NCI-H2196 (cell line): Measurements from ENCODE around the gene METTL1.
"Not testable (repeated sequence)": the region's sequence is repeated elsewhere in the genome, so short reads cannot be mapped to it uniquely, and the experiment has no call there.

Source experiments
- DNase-seq: peaks from one replicate; lab custom pipeline; 2025; ENCODE audit not compliant: unreplicated experiment; lab: John Stamatoyannopoulos, UW

Gene METTL1

DNA sequence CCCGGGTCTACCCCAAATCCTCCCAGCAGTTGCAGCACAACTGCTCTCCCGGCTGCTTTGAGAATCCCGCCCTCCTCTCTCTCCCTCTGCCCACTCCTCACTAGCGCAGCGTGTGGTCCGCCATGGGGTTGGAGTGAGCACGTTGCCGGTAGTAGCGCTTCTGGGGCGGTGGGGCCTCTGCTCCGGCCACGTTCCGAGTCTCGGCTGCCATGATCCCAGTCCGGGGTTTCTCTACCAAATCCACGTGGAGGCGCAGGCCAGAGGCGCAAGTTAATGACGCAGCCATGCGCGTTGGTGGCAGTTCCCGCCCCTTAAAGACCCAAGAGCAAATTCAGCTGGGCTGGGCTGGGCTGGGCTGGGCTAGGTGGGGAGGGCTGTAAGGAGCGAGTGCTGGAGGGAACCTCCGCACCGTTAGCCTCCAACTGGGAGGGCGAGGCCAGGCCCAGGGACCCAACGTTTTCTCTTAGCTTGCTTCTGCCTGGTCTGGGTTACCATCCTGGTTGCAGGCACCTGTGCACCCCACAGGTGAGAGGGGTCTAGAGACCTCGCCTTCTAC is at the start of gene METTL1:
Gene METTL1, minus strand, starts transcription at position 233 of the 556 bp plus-strand sequence. Its CDS starts 22 bp downstream, at position 211.
- peak; percentile 95 for DNase-seq

DNA sequence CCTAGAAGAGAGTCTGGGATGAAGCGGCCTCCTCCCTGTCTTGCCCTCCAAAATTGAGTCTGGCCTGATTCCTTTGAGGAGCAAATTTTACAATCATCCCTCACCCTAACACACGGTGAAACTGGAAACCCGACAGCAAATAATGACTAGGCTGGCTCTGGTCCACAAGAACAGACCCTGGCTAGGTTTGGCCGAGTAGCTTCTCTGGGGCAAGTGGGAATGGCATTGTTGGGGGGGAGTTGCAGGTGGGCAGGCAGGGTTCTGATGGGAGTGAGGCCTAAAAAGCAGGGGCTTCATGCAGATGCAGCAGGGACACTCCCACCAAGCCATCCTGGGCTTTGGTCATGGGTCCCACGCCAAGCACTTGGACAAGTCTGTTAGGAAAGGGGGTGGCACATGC is 49.1 kb upstream of the METTL1 start:
- DNase-seq = not testable (repeated sequence)

DNA sequence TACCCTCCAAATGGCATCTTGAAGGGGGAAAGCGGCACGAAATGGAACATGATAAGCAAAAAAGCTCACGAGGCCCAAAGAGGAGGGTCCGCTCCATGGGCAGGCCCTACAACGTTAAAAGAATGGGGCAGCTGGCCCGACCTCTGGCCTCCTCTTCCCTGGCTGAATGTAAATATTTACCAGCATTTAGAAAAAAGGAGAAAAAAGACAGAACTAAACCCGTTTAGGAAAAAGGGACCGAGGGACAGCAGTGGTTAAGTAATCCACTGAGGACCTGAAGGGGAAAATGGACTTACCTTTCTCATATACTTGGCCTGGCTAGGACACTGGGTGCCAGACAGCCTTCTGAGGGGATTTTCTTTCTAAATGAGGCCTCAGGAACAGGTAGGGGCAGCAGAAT is 48.2 kb upstream of the METTL1 start:
- DNase-seq = not testable (repeated sequence)

DNA sequence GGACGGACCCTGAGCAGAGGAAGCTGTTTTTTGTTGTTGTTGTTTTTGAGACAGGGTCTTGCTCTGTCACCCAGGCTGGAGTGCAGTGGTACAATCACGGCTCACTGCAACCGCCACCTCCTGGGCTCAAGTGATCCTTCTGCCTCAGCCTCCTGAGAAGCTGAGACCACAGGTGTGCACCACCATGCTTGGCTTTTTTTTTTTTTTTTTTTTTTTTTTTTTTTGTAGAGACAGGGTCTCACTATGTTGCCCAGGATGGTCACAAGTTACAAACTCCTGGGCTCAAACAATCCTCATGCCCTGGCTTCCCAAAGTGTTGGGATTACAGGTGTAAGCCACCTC is 46.1 kb upstream of the METTL1 start:
- DNase-seq = not testable (repeated sequence)

DNA sequence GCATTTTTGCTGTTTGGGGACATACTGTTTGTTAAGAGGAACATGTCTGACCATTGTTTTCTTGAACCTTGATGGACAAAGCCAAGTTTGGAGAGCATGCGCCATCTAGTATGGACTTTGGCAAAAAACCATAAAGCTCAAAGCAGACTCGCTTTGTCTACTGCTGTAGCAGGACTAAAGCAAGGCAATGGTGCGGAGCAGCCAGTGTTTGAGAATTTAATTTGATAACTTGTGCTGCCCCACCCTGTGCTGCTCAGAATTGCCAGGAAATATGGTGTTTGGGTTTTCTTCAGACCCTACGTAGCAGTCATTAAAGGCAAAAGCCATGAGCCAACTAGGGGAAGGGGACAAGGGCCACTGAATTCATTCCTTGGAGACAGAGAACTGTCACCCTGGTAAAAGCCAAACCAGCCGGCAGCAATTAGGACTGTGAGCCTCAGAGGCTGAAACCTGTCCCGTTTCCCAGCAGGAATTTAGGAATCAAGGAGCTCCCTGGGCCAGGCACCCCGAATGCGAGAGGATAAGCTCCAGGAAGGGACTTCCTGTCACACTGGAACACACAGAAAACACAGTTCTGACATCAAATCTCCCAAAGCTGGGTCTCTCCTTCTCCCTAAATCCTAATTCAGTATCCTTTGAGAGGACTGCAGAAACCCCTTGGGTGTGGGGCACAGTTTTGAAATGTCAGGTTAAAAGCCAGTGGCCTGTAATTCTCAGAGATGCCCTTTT is 45.5 kb upstream of the METTL1 start:
- DNase-seq = no peak

DNA sequence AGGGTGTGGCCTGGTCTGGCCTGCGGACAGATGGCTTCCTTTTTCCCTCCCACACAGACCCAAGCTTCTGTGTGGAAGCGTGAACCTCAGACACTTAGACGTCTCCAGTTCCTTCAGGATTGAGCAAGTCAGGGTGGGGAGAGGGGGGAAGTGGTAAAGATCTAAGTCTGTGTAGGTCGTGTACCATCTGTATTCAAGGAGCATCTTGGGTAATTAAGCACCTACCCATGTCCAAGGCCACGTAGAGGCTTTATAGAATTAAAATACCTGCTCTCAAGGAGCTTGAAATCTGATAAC is 44.9 kb upstream of the METTL1 start:
- no peak for DNase-seq

DNA sequence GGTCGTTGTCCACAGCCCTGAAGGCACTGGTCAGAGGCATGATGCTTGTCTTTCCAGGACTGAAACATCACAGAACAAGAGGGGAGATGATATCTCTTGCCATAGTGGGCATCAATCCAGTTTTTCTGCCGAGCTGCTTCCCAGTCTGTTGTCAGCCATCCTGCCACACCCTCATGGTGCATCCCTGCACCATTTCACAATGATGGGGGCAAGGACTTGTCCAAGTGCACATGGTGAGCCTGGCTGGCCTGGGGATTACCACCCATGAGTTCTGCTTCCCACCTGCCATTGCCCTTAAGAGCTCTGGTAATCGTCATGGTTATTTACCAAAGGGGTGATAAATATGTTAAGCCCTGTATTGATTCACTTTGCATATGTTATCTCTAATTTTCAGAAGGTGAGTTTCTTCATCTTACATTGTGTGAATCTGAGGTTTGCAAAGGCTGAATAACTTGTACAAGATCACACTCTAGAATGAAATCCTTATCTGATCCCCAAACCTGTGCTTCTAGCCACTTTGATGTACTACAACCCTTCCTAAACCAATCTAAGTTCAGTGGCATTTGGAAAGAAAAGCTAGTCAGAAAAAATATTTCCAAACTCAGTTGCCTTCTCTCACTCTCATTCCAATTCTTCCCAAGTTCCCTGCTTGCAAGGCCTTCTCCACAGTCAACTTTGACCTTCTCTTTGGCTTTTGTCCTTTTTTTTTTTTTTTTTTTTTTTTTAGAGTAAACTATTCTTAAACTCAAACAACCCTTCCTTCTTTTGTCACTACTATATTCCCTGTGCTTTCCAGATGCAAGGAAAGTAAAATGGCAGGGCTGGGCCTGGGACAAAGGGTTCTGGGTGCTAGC is 44.3 kb upstream of the METTL1 start:
- peak; percentile 79 for DNase-seq

DNA sequence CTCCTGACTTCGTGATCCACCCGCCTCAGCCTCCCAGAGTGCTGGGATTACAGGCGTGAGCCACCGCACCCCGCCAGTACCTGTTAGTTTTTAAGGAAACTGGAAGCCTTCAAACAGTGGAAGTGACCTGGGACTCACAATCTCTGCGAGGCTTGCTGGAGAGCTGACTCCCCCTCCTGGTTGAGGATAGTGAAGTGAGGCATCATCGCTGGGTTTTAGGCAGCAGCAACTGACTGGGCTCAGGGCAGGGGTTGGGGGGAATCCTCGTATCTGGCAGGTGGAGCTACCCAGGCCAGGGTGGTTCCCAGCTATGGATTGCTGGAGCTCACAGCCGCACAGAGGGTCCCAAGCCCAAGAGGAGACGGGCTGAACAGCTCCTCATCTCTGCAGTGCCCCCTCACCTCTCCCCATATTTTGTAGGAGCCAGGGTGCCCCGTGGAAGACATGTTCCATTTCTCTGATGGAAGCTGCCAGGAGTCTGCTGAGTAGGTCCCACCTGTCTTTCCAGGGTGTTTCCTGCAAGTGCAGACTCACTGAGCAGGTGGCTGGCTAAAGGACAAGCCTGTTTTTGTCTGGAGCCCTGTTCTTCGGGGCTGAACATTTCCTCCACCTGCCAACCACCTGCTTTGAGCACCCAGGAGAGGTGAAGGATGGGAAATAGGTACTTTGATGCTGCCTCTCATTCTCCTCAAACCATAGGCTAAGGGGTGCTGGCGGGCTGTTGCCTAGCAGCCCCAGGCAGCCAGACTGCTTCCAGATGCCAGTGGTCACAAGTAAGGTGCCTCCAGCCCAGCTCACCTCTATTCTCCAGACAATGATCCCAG is 43.5 kb upstream of the METTL1 start:
- peak; percentile 83 for DNase-seq

DNA sequence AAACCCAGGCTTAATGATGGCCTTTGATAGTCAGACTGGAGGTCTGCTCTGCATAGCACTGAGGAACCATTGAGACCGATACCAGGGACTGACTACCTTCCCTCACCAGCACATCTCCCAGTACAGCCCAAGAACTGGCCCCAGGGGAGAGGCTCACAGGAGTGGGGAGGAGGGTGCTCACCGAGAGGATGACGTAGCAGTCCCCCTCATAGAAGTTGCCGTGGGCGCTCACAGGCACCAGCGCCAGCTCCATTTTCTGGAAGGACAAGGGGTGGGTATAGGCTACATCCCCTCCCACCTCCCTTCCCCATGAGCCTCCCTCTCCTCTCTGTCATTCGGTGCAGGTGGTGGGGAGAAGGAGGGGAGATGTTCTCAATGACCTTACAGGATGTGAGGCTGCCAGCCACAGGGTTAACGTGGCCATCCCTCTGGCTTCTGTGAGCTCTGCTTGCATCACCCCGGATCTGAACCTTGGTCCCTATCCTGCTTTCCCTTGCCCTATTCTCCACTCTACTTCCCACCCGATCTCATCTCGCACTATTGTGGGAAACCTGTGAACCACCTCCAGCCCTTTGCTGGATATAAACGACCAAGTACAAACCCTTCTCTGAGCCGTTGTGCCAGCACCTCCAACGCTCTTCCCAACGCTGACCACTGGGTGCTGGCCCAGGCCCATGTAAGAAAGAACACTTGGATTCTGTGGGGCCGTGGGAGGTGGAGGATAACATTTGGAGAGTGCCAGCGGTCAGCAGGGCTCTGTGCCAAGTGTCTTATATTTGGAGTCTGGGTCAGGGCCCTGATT is 42.3 kb upstream of the METTL1 start:
- DNase-seq = no peak

DNA sequence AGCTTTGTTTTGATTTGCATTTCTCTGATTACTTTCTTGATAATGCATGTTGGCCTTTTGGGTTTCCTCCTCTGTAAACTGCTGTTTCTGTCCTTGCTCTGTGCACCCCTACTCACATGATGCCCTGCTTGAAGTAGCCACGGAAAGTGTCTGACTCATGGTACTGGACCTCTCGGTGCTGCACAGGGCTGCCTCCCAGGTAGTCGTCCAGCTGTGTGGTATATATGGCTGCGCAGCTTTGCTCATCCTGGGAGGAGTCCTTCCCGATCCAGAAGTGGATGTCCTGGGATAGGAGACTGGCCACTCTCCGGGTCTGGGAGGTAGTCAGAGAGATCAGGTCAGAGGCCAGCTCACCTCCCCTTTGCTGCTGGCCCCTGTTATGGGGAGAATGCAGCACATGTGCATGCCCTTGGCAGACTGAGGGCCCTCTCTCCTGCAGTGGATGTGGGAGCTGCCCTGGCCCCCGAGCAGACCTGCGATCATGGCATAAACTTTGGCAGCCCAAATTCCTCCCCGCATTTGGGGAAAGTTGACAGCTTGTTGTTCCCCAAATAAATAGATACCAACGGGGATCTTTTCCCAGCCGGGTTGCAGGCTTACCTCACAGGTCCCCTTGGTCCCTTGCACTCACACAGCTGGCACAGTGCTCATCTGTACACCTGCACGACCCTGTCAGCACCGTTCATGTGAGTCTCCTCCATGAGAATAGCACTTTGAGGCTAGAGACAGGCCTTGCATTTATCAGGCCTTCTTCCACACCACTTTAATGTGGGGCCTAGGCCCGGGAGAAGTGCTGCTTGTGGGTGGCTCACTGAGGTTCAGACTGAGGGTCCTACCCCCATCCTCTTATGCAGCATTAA is 41.4 kb upstream of the METTL1 start:
- DNase-seq = peak; percentile 53

DNA sequence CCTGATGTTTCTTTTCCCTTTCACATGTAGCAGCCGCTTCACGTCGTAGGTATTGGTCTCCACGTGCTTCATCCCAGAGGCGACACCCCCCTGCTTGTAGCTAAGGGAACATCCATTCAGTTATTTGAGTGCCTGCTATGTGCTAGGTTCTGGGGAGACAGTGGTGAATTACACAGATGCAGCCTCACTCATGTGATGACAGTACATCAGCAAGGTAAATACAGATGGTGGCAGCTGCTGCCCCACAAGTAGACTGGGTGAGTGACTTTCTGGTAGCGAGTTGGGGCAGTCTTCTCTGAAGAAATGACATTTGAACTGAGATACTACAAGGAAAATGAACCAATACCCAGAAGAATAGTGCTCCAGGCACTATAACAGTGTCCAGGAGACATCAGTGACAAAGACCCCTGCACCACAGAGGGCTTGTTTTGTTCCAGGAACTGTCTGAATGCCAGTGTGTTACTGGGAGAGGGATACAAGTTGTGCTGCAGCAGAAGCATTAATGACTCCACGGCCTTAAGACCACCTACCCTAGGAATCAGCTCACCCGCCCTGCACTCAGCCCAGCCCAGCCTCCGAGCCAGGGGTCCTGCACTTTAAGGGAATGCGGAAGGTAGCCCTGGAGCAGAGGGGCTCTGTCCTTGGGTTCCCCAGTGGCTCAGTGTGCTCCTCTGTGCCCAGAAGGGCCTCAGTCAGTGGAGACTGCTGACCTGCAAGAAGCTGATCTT is 39.3 kb upstream of the METTL1 start:
- DNase-seq = no peak

DNA sequence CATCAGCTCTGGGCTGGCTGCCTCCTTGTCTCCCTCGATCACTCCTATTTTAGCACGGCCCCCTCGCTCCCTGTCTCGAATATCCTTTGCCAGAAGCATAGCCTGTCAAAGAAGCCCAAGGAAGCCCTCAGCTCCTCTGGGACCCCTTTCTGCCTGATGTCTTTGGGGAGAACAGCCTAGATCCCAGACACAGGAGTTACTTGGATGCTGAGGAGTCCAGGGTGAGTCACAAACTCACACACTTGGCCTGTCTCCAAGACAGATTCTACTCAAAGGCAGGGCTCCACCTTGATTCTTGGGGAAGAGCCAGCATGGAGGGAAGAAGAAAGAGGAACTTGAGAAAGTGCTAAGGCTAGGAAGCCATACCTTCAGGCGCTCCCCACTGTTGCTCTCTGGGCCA is 38.5 kb upstream of the METTL1 start:
- DNase-seq = peak; percentile 39

DNA sequence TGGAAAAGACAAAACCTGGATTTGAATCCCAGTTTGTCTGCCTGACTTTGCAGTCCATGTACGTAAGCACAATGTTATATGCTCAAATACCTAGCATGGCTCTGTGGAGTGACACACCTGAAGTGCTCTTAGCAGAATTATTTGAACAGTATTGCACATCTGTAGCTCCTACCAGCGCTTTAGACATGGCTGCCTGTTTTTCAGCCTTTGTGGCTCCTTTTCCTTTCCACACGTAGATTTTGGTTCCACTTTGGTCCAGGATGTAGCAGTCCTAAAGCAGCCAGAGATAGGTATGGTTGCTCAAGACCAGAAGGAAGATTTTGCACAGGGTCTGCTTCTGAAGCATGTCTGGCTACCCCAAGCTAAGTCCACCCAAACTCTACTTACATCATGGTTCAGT is 37.5 kb upstream of the METTL1 start:
- no peak for DNase-seq

DNA sequence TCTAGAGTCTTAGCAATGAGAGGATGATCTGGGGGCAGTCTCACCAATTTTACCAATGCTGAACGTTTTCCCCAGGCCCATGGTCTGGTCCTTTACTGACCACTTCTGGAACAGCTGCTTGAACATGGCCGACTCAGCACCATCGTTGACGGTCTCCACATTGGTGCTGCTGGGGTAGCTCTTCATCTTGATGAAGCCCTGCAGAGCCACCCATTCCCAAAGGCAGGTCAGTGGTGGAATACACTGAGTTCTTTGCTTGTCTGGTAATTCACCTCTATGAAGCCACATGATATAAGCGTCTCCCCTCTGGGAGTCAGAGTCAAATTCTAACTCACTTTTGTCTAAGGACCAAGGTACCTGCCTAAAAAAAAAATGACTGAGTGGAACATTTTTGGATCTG is 36.4 kb upstream of the METTL1 start:
- DNase-seq = no peak

DNA sequence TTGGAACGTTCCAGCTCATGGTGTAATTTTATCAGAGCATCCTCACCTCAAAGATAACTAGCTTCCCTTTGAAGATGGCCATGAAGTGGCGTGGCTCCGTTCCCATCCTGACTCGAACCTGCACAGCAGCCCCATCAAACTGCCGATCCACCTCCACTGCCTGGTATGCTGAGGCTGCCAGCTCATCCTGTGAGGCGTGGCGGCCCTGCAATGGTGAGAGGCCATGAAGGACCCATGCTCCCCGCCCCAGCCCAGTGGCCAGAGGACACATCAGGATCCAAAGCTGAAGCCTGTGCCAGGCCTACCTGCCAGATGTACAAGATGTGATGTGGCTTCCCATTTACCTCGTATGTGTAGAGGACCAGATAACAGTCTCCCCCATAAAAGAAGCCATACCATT is 35.4 kb upstream of the METTL1 start:
- no peak for DNase-seq

DNA sequence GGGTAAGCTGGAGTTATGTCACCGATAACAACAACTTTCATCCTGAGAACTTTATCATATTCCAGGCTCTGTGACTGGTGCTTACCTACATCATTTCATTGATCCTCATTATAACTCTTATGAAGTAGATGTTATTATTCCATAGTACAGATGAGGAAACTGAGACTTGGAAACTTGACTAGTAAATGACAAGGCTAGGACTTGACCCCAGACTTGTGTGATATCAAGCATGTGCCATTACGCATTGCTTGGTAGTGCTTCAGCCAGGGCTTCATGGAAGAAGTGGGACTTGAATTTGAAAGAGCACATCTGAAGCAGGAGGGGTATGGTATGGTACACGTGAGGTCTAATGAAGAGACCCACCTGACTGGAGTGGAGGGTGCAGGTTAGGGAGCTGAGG is 34.8 kb upstream of the METTL1 start:
- DNase-seq = no peak

DNA sequence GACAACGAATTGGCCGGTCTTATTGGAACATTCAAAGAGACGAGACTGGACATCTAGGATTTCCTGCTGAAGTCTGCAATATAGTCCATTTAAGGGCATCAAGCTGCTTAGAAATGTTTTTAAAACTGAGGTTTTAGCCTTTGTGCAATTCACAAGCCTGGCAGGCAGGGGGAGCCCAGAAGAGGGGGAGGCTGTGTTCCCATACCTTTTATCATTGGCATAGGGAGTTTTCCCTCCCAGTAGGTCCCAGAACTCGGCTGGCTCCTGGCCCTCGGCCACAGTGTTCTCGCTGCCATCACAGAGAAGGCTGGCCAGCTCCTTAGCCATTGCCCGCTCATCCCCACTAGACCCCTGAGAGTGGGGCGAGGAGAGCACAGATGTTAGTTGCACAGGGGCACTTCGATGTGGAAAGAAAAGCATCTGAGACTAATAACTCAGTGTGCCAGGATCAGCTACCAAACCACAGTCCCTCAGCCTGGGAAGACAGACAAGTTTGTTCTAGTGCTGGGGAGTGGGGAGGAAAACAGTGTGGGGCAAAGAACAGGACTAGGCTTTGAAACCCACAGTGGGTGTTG is 31.5 kb upstream of the METTL1 start:
- DNase-seq = peak; percentile 55

DNA sequence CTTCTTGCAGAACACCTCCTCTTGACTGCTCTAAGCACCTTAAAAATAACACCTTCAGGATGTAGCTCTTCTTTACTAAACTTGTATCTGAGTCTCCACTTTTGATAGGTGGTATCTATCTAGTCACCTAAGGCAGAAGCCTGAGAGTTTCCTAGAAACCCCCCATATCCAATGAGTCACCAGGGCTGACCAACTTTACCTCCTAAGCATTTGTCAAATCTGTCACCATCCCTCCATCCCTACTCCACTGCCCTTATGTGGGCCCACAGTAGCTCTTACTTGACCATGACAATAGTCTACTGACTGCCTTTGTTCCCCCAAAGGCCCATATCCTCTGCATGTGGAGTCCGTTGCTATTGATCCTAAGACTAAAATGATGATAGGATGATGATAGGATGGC is 30.7 kb upstream of the METTL1 start:
- no peak for DNase-seq

DNA sequence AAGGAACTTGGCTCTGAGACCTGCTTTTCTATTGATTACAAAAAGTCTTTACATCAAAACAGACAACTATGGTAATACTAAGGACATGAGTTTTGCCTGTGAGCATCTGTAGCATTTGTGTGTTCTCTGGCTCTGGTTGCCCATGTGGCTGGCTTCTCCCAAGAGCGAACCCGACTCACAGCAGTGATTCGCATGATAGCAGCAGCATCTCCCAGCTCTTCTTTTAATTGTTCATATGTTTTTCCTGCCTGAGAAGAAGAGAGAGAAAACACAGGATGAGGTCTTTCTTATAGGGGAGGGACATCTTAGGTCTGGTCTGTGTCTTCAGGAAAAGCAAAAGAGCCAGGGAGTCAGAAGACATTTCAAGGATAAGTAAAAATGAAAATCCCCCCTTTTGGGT is 29.1 kb upstream of the METTL1 start:
- DNase-seq = no peak
